Activated CD8-positive, alpha-beta memory T cell treated with anti-CD3 and anti-CD28 coated beads for 48 hours (primary cell): ENCODE measurements around the gene HRH3.
A peak's percentile ranks its signal among the peaks of the same experiment; 100 is the strongest.

Source experiments
- DNase-seq, 3 experiments: peaks; one replicate each; pipeline ENCODE4 v3.0.0-alpha.2; 2020; ENCODE audit warnings: low read depth in 2 of 3, low spot score in 2 of 3

The HRH3 gene

DNA sequence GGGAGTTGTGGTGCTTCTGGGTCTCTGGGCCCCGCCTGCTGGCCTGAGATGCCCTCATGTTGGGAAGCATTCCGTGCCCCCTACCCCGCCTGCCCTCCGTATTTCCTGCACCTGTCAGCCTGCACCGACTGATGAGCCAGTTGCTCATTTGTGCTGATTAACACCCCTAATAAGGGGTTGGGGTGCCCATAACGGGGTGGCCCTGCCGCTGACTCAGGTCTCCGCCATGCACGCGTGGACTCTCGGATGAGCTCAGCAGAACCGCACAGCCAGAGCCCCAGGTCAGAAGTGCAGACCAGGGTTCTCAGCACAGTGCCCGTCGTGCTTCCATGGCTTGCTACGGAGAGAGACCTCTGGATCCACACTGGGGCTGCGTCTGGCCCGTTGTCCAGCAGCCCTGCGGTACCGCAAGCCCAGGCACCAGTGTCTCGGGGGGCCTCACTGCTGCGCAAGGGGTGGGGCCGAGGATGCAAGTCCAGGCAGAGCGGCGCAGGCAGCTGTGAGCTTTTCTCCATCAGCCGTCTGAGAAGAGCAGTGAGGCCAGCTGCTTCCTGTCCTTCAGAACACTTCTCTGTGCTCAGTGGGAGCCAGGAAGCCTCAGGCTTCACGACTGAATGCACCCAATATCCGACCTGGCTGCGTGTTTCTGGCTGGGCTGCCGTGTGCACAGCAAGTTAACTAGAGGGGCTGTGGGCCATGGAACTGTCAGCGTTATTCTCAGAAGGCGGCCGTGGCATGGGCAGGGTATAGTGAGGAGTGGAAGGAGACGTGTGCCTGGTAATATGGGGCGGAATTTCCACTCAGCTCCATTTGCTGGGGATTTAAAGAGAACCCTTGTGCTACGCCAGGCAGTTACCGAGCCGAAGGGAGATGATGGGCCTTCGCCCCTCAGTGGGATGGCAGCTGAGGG lies 18.6 kb downstream of the HRH3 start:
- no peak for DNase-seq

DNA sequence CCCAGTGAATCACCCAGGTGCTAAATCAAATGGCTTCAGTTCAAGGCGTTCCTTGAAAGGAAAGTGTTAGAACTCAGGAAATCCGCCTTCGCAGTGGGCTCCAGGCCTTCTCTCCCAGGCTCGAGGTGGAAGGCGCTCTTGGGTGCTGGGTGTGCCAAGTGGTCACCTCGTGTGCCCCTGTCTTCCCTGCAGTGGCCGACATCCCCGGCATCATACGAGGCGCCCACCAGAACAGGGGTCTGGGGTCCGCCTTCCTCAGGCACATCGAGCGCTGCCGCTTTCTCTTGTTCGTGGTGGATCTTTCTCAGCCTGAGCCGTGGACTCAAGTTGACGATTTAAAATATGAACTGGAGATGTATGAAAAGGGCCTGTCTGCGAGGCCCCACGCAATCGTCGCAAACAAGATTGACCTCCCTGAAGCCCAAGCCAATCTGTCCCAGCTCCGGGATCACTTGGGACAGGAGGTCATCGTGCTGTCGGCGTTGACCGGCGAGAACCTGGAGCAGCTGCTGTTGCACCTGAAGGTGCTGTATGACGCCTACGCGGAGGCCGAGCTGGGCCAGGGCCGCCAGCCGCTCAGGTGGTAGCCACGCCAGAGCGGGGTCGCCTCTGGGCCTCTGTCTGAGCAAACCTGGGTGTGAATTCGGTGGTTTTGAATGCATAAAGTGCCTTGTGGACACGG lies 19.4 kb downstream of the HRH3 start:
- DNase-seq, result no peak

DNA sequence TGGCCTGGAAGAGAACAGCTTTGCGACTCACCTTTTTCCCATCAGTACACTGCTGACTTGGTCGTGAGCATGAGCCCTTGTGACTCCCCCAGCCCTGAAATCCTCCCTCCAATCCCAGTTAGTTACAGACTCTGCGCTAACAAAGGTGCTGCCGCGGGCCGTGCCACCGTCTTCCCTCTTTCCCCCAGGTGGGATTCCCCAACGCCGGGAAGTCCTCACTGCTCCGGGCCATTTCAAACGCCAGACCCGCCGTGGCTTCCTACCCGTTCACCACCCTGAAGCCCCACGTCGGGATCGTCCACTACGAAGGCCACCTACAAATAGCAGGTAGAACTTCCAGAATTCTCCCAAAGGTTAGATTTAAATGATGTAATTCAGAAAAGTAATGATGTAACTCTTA lies 21.1 kb downstream of the HRH3 start:
- DNase-seq, result no peak

DNA sequence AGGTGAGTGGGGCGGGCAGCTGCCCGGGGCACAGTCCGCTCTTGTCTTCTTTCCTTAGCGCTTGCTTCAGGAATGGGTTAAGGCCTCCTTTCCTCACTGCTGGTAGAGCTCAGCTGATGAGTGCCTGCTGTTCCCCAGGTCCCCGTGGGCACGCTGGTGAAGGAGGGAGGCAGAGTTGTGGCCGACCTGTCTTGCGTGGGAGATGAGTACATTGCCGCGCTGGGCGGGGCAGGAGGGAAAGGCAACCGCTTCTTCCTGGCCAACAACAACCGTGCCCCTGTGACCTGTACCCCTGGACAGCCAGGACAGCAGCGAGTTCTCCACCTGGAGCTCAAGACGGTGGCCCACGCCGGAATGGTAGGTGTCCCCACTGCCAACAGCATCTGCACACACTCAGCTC lies 21.6 kb downstream of the HRH3 start:
- DNase-seq, result no peak

DNA sequence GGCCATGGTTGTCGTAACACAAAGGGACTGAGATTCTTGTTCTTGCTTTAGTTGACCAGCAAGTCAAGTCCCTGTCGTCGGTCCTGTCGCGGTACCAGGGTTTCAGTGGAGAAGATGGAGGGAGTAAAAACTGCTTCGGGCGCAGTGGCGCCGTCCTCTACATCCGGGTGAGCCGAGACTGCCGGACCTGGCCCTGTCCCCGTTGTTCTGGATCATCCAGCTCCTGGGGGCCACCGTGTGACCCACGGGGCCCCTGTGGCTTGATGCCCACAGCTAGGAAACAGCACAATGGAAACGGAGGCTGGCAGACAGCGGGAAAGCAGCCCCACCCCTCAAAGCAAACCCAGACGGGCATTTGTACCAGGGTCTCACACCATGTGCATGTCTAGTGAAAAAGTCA lies 22.3 kb downstream of the HRH3 start:
- DNase-seq, result no peak

DNA sequence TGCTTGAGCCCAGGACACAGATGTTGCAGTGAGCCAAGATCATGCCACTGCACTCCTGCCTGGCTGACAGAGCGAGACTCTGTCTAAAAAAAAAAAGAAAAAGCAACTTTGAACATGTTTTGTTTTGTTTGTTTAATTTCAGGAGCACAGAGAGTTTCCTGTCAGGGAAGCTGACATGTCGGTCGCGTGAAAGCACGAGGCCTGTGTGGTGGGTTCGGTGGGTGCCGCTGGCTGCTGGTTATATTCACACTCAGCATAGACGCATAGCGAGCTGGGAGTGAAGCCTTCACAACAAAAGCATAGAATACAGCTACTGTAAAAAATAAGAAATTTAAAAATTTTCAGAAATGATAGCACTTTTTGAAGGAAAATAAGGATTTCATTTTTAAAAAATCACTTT lies 22.8 kb downstream of the HRH3 start:
- no peak for DNase-seq

DNA sequence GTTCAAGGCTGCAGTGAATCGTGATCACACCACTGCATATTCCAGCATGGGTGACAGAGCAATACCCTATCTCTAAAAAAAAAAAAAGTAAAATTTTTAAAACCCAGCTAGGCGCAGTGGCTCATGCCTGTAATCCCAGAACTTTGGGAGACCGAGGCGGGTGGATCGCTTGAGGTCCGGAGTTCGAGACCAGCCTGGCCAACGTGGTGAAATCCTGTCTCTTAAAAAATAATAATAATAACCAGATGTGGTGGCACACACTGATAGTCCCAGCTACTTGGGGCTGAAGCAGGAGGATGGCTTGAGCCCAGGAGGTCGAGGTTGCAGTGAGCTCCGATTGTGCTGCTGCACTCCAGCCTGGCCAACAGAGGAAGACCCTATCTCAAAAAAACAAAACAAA lies 23.8 kb downstream of the HRH3 start:
- DNase-seq, result no peak

DNA sequence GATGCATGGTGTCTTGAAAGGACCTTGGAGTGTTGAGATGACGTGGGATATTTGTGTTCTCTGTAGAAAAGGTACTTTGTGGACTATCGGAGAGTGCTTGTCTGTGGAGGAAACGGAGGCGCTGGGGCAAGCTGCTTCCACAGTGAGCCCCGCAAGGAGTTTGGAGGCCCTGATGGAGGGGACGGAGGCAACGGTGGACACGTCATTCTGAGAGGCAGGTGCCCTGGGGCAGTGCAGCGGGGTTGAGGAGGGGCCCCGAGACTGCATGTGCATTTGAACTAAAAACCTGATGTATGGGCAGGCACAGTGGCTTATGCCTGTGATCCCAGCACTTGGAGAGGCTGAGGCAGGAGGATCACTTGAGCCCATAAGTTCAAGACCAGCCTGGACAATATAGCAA lies 24.3 kb downstream of the HRH3 start:
- DNase-seq, result no peak

DNA sequence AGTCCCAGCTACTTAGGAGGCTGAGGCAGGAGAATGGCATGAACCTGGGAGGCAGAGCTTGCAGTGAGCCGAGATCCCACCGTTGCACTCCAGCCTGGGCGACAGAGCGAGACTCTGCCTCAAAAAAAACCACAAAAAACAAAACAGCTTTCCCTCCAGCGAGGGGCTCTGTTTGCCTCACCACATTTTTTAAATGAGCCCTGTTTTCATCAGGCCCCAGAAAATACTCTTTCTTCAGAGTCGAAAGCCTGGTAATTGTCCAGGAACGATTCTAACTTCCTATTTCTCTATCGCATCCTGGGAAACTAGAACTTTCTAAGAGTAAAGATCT lies 25.0 kb downstream of the HRH3 start:
- DNase-seq, result no peak

DNA sequence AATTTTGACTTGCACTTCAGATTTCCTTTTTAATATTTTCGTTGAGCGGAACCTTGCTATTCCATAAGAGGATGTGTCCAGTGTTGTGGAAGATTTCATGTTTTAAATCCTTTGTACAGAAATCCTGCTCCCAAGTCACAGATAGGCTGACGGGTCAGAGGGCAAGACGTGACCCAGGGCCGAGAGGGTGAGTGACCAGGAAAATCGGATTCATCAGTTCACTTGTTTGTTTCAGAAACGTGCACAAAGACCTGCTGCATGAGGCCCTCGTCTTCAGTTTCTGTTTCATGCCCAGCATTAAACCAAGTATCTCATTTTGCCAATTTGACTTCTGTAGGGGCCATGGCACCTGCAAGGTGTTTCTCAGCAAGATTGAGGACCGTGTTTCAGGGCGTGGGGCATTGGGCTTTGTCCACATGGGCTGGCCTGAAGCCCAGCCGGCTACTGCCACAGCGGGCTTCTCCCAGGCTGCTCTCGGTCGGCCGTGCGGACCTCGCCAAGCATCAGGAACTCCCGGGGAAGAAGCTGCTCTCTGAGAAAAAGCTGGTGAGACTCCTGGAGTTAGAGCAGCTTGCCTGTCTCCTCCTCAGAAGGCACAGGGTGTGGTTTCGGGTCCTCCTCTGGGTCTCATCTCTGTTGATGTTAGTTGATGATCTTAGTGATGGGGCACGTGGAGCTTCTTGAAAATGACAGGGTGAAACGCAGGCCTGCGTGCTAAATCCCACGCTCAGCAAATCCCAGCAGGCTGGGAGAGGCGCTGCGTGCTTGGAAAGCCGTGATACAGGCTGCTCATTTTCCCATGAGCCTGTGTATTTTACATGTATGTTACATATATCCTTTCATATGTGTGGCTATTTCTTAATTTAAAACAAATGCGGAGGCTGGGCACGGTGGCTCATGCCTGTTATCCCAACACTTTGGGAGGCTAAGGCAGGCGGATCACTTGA lies 26.7 kb downstream of the HRH3 start:
- no peak for DNase-seq

DNA sequence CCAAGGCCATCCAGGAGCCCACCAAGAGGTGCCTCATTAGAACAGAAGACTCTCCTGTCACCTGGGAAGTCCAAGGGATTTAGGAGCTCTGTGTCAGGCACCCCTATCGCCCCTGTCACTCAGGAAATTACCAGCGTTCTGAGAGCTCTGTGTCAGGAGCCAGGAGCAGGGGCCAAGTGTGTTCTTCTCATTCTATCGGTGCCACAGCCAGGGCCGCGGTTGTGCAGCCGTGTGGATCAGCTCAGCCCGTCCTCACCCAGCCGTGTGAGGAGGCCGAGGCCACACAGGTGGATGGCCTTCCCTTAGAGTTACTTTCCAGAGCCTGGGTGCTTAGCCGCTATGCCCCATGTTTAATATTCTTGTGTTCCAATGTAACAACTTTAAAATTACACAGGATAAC lies 27.4 kb downstream of the HRH3 start:
- DNase-seq, result no peak

DNA sequence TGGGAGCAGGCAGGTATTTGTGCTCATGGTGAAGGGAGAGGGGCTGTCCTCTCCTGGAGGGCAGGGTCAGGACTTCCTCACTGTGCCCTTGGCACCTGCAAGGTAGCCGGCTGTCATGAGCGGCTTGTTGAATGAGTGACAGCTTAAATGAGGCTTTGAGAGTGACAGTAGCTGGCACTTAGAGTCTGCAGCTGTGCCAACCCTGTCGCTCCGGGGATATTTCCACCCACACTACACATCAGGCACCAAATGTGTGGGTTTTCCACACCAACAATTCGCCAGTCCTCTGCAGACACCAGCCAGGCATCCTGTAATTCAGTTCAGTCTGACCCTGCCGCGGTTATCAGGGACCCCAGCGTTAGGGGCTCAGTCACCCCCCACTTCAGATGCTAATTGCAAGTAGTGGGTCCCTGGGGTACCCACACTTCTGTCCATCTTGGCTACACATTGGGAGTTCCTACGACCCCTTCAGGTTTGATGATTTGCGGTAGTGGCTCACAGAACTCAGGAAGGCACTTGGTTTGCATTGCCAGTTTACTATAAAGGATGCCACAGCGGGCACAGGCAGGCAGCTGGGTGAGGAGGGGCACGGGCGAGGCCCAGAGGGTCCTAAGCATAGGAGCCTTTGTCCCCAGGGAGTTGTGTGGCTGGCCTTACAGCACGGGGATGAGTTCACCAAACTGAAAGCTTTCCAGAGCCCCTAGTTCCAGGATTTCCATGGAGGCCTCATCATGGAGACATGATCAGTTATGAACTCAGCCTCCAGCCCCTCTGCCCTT lies 28.1 kb downstream of the HRH3 start:
- no peak for DNase-seq

DNA sequence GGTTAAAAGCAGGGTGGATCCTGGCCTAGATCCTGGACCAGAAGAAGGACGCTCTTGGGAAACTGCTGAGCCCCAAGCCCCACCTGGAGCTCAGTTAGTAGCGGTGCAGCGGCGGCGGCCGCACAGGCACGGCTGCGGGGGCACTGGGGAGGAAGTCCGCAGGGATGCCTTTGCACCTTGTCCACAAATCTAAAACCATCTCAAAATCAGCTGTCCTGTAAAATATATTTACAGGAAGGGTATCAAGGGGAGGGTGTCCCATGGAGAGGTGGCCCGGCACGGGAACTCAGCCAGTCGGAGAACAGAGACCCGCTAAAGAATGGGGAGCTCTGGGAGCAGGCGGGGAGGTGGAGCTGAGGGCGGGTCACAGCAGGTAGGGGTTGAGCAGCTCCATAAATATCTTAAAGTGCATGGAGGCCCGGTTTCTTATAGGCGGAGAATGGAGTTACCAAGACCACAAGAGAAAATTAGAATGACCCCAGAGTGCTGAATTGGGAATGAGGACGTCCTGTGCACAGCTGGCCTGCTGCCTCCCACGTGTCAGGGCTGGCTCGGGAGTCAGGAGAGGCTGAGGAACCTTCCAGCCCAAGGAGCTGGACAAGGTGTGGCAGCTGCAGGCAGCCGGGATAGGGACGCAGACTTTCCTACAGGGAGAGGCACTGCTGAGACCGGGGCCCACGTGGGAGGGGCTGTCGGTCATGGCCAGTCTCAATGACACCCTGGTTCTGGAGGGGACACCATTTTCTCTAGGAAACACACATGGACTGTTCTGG lies 29.3 kb downstream of the HRH3 start:
- DNase-seq, result no peak

DNA sequence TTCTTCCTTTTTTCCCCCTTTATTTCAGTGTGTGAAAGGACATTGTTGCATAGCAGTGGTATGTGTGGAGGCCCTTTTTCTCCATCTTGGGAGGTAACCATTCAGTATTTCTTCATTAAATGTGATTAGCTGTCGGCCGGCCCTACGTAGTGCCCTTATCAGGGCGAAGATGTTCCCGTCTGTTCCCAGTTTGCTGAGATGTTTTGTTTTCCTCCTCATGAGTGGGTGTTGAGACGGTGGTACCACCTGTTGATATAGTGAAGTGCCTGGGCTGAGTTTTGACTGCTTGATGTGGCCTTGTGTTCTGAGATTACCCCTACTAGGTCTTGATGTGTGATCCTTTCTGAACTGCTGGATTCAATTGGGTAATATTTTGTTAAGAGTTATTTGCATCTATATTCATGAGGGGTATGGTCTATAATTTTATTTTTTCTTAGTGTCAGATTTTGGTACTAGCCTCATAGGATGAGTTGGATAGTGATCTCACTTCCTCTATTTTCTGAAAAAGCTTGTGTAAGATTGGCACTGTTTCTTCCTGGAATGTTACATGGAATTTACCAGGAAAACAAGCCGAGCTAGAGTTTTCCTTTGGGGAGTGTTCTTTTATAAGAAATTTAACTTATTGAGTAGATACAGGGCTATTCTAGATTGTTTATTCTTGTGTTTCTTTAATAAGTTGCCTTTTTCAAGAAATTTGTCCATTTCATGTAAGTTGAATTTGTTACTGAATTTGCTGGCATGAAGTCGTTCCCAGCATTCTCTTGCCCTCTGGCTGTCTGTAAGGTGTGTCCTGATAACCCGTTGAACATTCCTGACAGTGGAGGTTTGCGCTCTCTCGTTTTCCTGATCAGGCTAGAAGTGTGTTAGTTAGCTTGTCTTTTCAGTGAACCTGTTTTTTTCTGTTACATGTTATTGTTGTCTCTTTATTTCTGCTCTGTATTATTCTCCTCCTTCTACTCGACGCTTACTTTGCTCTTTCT lies 32.9 kb downstream of the HRH3 start:
- no peak for DNase-seq

DNA sequence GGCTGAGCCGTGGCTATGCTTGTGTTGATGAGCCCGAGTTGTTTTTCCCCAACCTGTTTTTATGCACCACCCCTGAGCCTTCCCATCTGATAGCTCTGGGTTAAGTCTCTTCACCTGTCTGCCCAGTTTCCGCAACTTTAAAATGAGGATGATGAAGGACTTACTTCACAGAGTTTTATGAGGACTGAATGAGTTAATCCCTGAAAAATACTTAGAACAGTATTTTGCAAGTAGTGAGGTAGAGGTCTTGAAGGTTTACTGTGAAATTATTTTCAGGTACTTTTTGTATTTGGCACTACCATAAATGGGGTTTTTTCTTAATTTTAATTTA lies 34.0 kb downstream of the HRH3 start:
- no peak for DNase-seq

DNA sequence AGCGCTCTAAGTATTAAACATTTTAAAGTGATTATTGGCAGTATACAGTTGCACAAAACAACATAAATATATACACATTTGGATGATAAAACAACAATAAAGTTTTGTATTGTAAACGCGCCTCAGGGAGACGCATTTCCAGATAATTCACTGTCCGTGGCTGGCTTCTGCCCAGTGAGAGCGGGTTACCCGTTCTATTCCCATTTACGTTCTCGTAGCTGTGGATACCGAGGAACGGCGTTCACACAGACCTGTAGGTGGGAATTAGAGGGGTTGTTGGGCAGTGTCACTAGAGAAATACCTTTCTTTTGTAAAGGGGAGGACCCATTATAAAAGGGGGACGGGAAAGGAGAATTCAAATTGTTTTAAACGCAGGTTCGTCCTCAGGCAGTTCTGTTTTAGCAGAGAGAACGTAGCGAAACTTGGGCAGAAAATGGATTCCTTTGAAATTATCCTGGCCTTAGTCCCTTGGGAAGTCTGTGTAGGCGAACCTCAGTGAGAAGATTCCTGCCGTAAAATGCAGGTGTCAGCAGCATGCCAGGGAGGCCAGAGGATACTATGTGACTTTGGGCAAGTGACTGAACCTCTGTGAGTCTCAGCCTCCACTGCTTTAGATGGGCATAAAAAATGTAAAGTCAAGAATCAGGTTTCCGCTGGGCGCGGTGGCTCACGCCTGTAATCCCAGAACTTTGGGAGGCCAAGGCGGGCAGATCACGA lies 36.5 kb downstream of the HRH3 start:
- DNase-seq, result no peak

DNA sequence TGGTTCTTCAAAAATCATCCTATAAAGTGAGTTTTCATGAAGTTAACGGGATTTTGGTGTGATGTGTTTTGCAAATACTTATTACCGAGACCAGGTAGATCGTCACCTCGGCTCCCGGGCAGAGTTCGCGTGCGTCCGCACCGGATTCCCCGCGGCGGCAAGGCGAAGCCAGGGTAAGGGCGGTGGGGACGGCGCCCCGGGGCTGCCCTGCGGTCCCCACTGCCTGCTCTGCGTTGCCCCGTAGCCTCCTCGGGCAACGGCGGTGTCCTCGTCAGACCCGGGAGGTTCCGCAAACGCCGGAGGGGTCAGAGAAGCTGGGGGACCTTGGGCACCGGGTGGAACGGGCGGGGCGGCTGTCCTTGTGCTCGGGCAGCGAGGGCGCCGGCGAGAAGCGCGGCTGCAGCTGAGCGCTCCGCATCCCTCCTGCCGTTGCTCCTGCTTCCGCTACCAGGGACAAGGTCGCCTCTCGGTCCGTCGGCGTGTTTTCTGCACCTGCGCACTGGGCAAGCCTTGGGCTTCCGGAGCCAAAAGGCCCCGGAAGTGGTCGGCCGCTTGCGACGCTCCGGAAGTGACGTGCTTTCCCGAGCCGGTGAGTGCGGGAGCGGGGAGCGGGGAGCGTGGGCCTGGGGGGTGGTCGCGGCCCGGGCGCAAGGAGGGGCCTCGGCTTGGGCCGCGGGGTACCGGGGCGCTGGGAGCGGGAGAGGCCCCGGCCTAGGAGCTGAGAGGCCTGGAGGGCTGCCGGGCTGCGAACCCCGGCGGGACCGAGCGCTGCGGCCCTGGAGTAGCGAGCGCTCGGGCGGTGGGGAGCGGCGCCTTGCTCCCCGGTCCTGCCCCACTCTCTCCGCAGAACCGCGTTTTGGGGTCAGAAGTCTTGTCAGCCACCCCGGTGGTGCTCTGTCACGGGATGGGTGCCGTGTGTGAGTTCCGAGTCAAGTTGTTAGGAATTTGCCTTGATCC lies 37.3 kb downstream of the HRH3 start, which contains the start of gene MTG2:
Gene MTG2 (plus strand): TSS at position 560 of the 957 bp plus-strand sequence. CDS start 10,393 bp downstream, outside the sequence.
- DNase-seq, result peak; percentile 78 to 88 (median 83)
